ENCODE results near the gene XYLT1.

The XYLT1 gene

DNA sequence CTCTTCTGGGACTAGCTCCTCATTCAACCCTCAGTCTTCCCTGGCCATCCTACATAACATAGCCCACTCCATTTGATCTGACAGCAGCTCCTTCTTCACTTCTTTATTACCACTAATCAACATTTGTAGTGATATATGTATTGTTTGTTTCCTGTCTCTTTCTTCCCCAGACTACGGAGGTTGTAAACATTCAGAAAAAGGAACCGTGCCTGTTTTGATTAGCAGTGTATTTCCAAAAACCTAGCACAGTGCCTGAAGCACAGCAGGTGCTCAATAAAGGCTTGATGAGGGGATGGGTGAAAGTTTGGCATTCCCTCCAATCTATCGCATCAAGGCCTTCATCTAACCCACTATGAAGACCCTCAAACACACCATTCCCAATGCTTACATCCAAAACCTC is 150.8 kb downstream of the XYLT1 start:
- no peak for TF ChIP-seq GLI4 (tag by site-specific recombination; IDR thresholded peaks at IDR 0.05)
- TF ChIP-seq, protein P1, sequence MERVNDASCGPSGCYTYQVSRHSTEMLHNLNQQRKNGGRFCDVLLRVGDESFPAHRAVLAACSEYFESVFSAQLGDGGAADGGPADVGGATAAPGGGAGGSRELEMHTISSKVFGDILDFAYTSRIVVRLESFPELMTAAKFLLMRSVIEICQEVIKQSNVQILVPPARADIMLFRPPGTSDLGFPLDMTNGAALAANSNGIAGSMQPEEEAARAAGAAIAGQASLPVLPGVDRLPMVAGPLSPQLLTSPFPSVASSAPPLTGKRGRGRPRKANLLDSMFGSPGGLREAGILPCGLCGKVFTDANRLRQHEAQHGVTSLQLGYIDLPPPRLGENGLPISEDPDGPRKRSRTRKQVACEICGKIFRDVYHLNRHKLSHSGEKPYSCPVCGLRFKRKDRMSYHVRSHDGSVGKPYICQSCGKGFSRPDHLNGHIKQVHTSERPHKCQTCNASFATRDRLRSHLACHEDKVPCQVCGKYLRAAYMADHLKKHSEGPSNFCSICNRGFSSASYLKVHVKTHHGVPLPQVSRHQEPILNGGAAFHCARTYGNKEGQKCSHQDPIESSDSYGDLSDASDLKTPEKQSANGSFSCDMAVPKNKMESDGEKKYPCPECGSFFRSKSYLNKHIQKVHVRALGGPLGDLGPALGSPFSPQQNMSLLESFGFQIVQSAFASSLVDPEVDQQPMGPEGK (tag by site-specific recombination; IDR thresholded peaks at IDR 0.05), result no peak
- POLR2A ChIA-PET, result no interaction called here
- H3K9me3 ChIP-seq (ENCODE audit: control insufficient read depth, insufficient read depth, low read depth, low read length), result no peaks in the 10 kb centered on the region
- no peak overlapping the region for H3K4me3 ChIP-seq (ENCODE audit: low read depth, low read length)
- H3K27ac ChIP-seq (ENCODE audit: extremely low read depth, low read depth, low read length), result no peak overlapping the region
- H3K4me1 ChIP-seq (ENCODE audit: control insufficient read depth, insufficient read depth, low read length), result no peaks in the 10 kb centered on the region
- CTCF ChIA-PET, result interaction anchor here (0.7 kb wide), 1 partner anchor 14 kb away, joined by 3 read pairs; no protein-coding TSS in a partner anchor
- H3K36me3 ChIP-seq (ENCODE audit: control insufficient read depth in 2 of 2, insufficient read depth in 1 of 2, low read length in 2 of 2), result no peaks in the 10 kb centered on the region

DNA sequence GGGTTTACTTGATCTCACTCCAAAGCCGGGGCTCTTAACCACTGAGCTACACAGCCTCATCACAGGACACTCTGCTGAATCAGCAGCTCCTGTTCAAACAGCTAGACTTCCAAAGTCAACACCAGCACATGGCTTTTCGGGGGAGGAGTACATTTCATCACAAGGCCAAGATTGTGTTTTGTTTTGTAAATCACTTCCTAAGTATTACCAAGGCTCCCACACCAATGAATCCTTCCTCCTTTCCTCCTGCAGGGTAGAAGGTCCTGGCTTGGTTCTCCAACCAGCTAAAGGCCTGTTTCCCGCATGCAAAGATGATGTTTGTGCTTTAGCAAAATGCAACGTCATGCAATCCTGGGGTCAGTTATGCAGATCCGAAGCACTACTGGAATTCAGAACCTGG is 152.5 kb downstream of the XYLT1 start:
- no peak for TF ChIP-seq ZNF214 (tag by site-specific recombination; IDR thresholded peaks at IDR 0.05; ENCODE audit: borderline replicate concordance)
- no peak for TF ChIP-seq YY2 (tag by site-specific recombination; IDR thresholded peaks at IDR 0.05)
- no peak for TF ChIP-seq ZNF184 (tag by site-specific recombination; IDR thresholded peaks at IDR 0.05)
- TF ChIP-seq ZNF202 (tag by site-specific recombination; IDR thresholded peaks at IDR 0.05; ENCODE audit: borderline replicate concordance), result no peak
- TF ChIP-seq ZNF174 (tag by site-specific recombination; IDR thresholded peaks at IDR 0.05), result no peak
- TF ChIP-seq PRDM1 (tag by site-specific recombination; IDR thresholded peaks at IDR 0.05), result no peak
- no peak for TF ChIP-seq ZNF792 (tag by site-specific recombination; IDR thresholded peaks at IDR 0.05)
- TF ChIP-seq, protein P2, sequence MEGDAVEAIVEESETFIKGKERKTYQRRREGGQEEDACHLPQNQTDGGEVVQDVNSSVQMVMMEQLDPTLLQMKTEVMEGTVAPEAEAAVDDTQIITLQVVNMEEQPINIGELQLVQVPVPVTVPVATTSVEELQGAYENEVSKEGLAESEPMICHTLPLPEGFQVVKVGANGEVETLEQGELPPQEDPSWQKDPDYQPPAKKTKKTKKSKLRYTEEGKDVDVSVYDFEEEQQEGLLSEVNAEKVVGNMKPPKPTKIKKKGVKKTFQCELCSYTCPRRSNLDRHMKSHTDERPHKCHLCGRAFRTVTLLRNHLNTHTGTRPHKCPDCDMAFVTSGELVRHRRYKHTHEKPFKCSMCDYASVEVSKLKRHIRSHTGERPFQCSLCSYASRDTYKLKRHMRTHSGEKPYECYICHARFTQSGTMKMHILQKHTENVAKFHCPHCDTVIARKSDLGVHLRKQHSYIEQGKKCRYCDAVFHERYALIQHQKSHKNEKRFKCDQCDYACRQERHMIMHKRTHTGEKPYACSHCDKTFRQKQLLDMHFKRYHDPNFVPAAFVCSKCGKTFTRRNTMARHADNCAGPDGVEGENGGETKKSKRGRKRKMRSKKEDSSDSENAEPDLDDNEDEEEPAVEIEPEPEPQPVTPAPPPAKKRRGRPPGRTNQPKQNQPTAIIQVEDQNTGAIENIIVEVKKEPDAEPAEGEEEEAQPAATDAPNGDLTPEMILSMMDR (tag by site-specific recombination; IDR thresholded peaks at IDR 0.05), result no peak
- TF ChIP-seq ZNF529 (tag by site-specific recombination; IDR thresholded peaks at IDR 0.05; ENCODE audit: insufficient replicate concordance), result no peak
- TF ChIP-seq ZNF585B (tag by site-specific recombination; IDR thresholded peaks at IDR 0.05), result no peak
- TF ChIP-seq KLF16 (tag by site-specific recombination; IDR thresholded peaks at IDR 0.05), result no peak
- TF ChIP-seq ZFHX2 (tag by site-specific recombination; conservative IDR thresholded peaks at IDR 0.05), result no peak
- ChIA-PET CTCF (no interaction called here), POLR2A (no interaction called here)
- H3K4me1 ChIP-seq (ENCODE audit: control insufficient read depth, insufficient read depth, low read length), result no peaks in the 10 kb centered on the region
- H3K27ac ChIP-seq (ENCODE audit: extremely low read depth, low read depth, low read length), result no peak overlapping the region
- no peak overlapping the region for H3K4me3 ChIP-seq (ENCODE audit: low read depth, low read length)
- no peaks in the 10 kb centered on the region for H3K9me3 ChIP-seq (ENCODE audit: control insufficient read depth, insufficient read depth, low read depth, low read length)
- no peaks in the 10 kb centered on the region for H3K36me3 ChIP-seq (ENCODE audit: control insufficient read depth in 2 of 2, insufficient read depth in 1 of 2, low read length in 2 of 2)

DNA sequence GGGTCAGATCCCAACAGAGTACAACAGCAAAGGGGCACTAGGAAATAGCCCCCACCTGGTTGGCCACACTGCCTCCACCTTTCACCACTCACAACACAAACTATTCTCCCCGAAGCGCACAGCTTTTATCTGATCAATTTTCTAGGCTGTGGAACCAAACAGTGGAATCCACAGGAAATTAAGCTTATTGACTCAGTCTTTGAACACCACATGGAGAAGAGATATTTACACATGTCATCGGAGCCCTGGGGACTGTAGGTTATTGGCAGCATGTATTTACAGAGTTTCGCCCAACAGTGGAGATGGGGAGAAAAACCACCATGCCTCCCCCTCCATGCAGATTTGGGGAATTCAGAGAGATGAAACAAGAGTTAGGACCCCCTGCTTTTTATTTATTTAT is 154.8 kb downstream of the XYLT1 start:
- H3K4me3 ChIP-seq (ENCODE audit: low read depth, low read length), result no peak overlapping the region
- no peaks in the 10 kb centered on the region for H3K36me3 ChIP-seq (ENCODE audit: control insufficient read depth in 2 of 2, insufficient read depth in 1 of 2, low read length in 2 of 2)
- no peak overlapping the region for H3K27ac ChIP-seq (ENCODE audit: extremely low read depth, low read depth, low read length)
- ChIA-PET CTCF (interaction anchor here (1.2 kb wide), 1 partner anchor 263 kb away, joined by 3 read pairs; no protein-coding TSS in a partner anchor), POLR2A (no interaction called here)
- H3K9me3 ChIP-seq (ENCODE audit: control insufficient read depth, insufficient read depth, low read depth, low read length), result no peaks in the 10 kb centered on the region
- no peaks in the 10 kb centered on the region for H3K4me1 ChIP-seq (ENCODE audit: control insufficient read depth, insufficient read depth, low read length)
- no peak for TF ChIP-seq ZNF112 (tag by site-specific recombination; IDR thresholded peaks at IDR 0.05)
- TF ChIP-seq, protein P3, sequence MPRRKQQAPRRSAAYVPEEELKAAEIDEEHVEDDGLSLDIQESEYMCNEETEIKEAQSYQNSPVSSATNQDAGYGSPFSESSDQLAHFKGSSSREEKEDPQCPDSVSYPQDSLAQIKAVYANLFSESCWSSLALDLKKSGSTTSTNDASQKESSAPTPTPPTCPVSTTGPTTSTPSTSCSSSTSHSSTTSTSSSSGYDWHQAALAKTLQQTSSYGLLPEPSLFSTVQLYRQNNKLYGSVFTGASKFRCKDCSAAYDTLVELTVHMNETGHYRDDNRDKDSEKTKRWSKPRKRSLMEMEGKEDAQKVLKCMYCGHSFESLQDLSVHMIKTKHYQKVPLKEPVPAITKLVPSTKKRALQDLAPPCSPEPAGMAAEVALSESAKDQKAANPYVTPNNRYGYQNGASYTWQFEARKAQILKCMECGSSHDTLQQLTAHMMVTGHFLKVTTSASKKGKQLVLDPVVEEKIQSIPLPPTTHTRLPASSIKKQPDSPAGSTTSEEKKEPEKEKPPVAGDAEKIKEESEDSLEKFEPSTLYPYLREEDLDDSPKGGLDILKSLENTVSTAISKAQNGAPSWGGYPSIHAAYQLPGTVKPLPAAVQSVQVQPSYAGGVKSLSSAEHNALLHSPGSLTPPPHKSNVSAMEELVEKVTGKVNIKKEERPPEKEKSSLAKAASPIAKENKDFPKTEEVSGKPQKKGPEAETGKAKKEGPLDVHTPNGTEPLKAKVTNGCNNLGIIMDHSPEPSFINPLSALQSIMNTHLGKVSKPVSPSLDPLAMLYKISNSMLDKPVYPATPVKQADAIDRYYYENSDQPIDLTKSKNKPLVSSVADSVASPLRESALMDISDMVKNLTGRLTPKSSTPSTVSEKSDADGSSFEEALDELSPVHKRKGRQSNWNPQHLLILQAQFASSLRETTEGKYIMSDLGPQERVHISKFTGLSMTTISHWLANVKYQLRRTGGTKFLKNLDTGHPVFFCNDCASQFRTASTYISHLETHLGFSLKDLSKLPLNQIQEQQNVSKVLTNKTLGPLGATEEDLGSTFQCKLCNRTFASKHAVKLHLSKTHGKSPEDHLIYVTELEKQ (tag by site-specific recombination; IDR thresholded peaks at IDR 0.05; ENCODE audit: borderline replicate concordance), result no peak
- TF ChIP-seq ZNF707 (tag by site-specific recombination; IDR thresholded peaks at IDR 0.05), result no peak
- TF ChIP-seq, protein P4, sequence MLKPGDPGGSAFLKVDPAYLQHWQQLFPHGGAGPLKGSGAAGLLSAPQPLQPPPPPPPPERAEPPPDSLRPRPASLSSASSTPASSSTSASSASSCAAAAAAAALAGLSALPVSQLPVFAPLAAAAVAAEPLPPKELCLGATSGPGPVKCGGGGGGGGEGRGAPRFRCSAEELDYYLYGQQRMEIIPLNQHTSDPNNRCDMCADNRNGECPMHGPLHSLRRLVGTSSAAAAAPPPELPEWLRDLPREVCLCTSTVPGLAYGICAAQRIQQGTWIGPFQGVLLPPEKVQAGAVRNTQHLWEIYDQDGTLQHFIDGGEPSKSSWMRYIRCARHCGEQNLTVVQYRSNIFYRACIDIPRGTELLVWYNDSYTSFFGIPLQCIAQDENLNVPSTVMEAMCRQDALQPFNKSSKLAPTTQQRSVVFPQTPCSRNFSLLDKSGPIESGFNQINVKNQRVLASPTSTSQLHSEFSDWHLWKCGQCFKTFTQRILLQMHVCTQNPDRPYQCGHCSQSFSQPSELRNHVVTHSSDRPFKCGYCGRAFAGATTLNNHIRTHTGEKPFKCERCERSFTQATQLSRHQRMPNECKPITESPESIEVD (tag by site-specific recombination; IDR thresholded peaks at IDR 0.05), result no peak
- no peak for TF ChIP-seq ZNF274 (IDR thresholded peaks at IDR 0.05; ENCODE audit: low read length)
- TF ChIP-seq ZNF274 (tag by site-specific recombination; IDR thresholded peaks at IDR 0.05; ENCODE audit: borderline replicate concordance), result no peak
- TF ChIP-seq ZNF366 (tag by site-specific recombination; conservative IDR thresholded peaks at IDR 0.05), result no peak
- TF ChIP-seq ZNF776 (tag by site-specific recombination; IDR thresholded peaks at IDR 0.05; ENCODE audit: borderline replicate concordance), result no peak
- no peak for TF ChIP-seq ZNF391 (tag by site-specific recombination; IDR thresholded peaks at IDR 0.05; ENCODE audit: borderline replicate concordance, low read depth)

Data from HEK293 (cell line).